Naive thymus-derived CD8-positive, alpha-beta T cell (primary cell): Measurements from ENCODE around the gene SIRPB2. TPM values are rescaled to one million over a fixed set of nuclear protein-coding genes. Genes with fewer than 3 reads are reported as not detected.
A peak's percentile ranks its signal among the peaks of the same experiment; 100 is the strongest.

Source experiments
- ATAC-seq, 2 donors: fragments of 150-1000 bp; cut with Tn5 transposase in 1 of 2; sonication (Bioruptor Pico), chemical (Tn5 transposase) in 1 of 2; 1 replicate in 1 of 2; 2 replicates in 1 of 2; pipeline ENCODE4 v1.10.0; 2021; ENCODE audit warnings: mild to moderate bottlenecking in 2 of 2, moderate library complexity in 2 of 2
- POLR2A ChIA-PET: fragments of 350-600 bp; sonication (Branson Sonifier 250); formaldehyde crosslinking; loops from one replicate; lab custom pipeline; 2021; ENCODE audit warnings: antibody characterized with exemption; lab: Charles Lee
- DNase-seq, 10 donors: peaks; one replicate each; pipeline versions ENCODE4 v3.0.0 to v3.0.0-alpha.2; 2020 to 2022
- H3K27ac Mint-ChIP-seq, 10 donors: one replicate each; pipeline ENCODE4 v1.8.0; 2020 to 2022; ENCODE audit warnings: mild to moderate bottlenecking in 10 of 10, mixed read lengths in 10 of 10, moderate library complexity in 4 of 10, inconsistent platforms in 1 of 10
- H3K27me3 Mint-ChIP-seq, 5 donors: one replicate each; pipeline ENCODE4 v1.8.0; 2021 to 2022; ENCODE audit warnings: mixed read lengths in 5 of 5
- H3K36me3 Mint-ChIP-seq, 3 donors: one replicate each; pipeline ENCODE4 v1.8.0; 2020 to 2022; ENCODE audit warnings: mixed read lengths in 3 of 3, mild to moderate bottlenecking in 2 of 3, inconsistent platforms in 1 of 3
- H3K4me1 Mint-ChIP-seq, 4 donors: one replicate each; pipeline ENCODE4 v1.8.0; 2021 to 2022; ENCODE audit warnings: mixed read lengths in 4 of 4
- H3K4me3 Mint-ChIP-seq, 10 donors: one replicate each; pipeline ENCODE4 v1.8.0; 2020 to 2022; ENCODE audit warnings: mild to moderate bottlenecking in 10 of 10, mixed read lengths in 10 of 10, moderate library complexity in 6 of 10, inconsistent platforms in 1 of 10
- H3K9me3 Mint-ChIP-seq, 9 donors: one replicate each; pipeline ENCODE4 v1.8.0; 2020 to 2022; ENCODE audit warnings: mixed read lengths in 9 of 9, mild to moderate bottlenecking in 3 of 9, inconsistent platforms in 1 of 9, moderate library complexity in 1 of 9
- polyA plus RNA-seq, 3 donors: library from polyadenylated mRNA; unstranded; fragments of 300-500 nt; fragmentation: Illumina TruSeq; gene quantifications; one replicate each; pipeline ENCODE4 v1.2.3, GENCODE V29; 2021
- total RNA-seq, 8 experiments: library from RNA in 2 of 8; stranded (reverse) in 2 of 8; gene quantifications; one replicate each; pipeline ENCODE4 v1.2.3 and lab custom pipeline; 2021 to 2026

The SIRPB2 gene
- total and polyA plus RNA-seq, 5 experiments from 2014 or later, result not detected

DNA sequence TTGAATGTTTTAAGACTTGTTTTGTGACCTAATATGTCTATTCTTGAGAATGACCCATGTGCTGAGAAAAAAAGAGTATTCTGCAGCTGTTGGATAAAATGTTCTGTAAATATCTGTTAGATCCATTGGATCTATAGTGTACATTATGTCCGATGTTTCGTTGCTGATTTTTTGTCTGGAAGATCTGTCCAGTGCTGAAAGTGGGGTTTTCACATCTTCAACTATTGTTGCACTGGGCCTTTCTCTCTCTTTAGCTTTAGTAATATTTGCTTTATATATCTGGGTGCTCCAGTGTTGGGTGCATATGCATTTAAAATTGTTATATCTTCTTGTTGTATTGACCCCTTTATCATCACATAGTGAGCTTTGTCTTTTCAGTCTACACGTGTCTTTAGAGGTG is 5.7 kb upstream of the SIRPB2 start:
- Mint-ChIP-seq H3K27ac (no peak overlapping the region), H3K4me3 (no peak overlapping the region), H3K4me1 (peaks cover 0 to 30% (median 9%) of the 10 kb centered on the region in 4 donors), H3K36me3 (peaks cover 0 to 6% (median 4%) of the 10 kb centered on the region in 3 donors), H3K9me3 (peaks cover 0 to 7% (median 0%) of the 10 kb centered on the region in 9 donors), H3K27me3 (peaks cover 17 to 56% (median 35%) of the 10 kb centered on the region in 5 donors)
- ATAC-seq (no peak), DNase-seq (no peak)
- POLR2A ChIA-PET, result no interaction called here

DNA sequence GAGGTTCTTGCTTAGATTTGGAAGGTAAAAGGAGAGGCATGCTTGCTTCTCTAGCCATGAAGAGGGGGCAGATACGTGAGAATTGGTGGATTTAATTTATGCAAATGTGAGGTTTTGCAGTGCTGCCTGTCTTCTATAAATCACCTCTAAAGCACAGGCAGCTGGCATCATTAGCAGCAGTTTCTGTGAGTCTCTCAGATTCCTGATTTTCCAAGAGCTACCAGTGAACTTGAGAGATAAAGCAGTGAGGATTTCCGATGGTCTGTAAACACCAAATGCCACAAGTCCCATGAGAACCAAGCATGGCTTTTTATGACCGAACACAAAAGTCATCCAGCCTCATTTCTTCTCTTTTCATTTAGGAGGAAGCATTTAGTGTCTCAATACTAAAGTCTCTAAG is 3.2 kb upstream of the SIRPB2 start:
- no peak overlapping the region for H3K4me3 Mint-ChIP-seq
- H3K9me3 Mint-ChIP-seq, result peaks cover 0 to 7% (median 0%) of the 10 kb centered on the region in 9 donors
- peaks cover 0 to 36% (median 13%) of the 10 kb centered on the region in 4 donors for H3K4me1 Mint-ChIP-seq
- no peak overlapping the region for H3K27ac Mint-ChIP-seq
- H3K36me3 Mint-ChIP-seq, result peaks cover 0 to 6% (median 4%) of the 10 kb centered on the region in 3 donors
- POLR2A ChIA-PET, result no interaction called here
- no peak for DNase-seq
- H3K27me3 Mint-ChIP-seq, result peaks cover 9 to 42% (median 19%) of the 10 kb centered on the region in 5 donors
- no peak for ATAC-seq

DNA sequence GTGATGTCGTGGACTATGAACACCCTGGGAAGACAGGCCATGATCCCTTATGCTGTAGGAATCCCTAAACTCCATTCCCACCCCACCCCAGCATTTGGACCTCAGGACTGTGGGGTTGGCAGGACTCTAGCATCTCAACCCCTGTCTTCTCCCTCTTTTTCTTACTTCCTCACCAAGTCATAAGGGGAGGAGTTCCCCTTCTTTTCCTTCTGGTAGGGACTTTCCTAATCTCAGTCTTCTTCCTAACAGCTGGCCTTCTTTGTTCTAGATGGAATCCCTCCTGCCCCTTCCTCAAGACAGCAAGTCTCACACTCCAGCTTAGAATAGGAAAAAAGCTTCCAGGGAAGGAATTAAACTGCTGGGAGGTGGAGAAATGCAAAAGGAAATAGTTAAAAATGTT is 2.3 kb upstream of the SIRPB2 start:
- Mint-ChIP-seq H3K4me1 (peaks cover 0 to 36% (median 13%) of the 10 kb centered on the region in 4 donors), H3K36me3 (peaks cover 0 to 6% (median 1%) of the 10 kb centered on the region in 3 donors), H3K4me3 (no peak overlapping the region), H3K27ac (no peak overlapping the region), H3K9me3 (peaks cover 0 to 7% (median 0%) of the 10 kb centered on the region in 9 donors), H3K27me3 (peaks cover 12 to 43% (median 19%) of the 10 kb centered on the region in 5 donors)
- POLR2A ChIA-PET, result no interaction called here
- ATAC-seq (no peak), DNase-seq (no peak)

DNA sequence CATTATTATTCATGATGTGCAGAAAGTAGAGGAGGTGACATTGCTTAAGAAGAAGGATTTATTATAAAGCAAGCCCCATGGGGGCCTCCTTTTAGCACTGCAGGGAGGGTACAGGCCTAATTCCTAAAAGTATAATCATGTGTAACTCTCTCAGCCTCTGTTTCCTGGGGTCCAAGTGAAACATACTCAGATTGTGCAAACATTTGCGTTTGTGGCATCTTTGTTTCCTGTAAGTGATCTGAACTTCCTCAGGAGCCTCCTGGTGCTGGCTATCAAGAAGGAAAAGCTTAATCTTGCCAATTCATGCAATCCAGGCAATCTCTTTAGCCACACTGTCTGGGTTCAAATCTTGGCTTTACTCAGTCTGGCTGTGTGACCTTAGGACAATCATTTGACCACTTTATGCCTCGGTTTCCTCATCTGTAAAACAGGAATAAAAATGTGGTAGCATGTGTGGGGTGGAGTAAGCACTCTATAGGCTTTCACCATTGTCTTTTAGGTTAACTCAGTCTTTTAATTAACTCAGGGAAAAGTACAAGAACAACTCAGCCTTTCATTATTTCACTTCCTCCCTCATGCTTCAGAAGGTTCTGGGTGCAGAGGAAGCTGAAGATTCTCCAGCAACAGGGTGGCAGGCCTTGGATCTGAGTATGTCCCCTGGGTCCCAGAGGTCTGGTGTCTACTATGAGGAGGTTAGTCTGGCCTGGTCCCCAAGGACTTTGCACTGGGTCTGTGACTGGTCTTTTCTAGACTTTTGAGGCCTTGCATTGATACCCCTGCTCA is 831 bp upstream of the SIRPB2 start:
- Mint-ChIP-seq H3K27ac (no peak overlapping the region), H3K4me1 (peaks cover 0 to 36% (median 13%) of the 10 kb centered on the region in 4 donors), H3K9me3 (peaks cover 0 to 2% (median 0%) of the 10 kb centered on the region in 9 donors), H3K36me3 (no peaks in the 10 kb centered on the region), H3K27me3 (peaks cover 6 to 39% (median 14%) of the 10 kb centered on the region in 5 donors), H3K4me3 (no peak overlapping the region)
- POLR2A ChIA-PET, result no interaction called here
- ATAC-seq (no peak), DNase-seq (no peak)

DNA sequence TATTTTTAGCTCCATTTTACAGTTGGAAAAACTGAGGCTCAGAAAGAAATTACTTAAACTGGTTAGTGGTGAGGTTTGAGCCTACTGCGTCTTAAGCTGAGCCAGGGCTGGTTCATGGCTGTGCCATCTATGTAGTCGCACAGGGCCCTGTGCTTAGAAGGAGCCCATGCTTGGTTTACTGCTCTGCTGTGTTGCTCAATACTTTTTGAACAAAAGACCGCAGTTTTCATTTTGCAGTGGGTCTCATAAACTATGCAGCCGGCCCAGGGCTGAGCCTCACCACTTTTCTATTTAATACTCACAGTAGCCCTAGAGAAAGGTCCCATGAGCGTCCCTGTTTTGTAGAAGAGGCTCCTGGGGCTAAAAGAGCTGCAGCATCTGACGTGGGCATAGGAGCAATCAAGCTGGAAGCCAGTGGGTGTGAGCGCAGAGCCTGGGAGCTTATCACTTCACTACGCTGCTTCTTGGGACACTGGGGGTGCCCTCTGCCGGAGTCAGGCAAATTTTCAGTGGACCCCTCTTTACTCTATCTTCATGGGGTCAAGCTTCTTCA is 501 bp downstream of the SIRPB2 start:
- H3K27ac Mint-ChIP-seq, result peak overlapping the region in 1 of 10 donors; percentile 24
- POLR2A ChIA-PET, result no interaction called here
- H3K36me3 Mint-ChIP-seq, result no peaks in the 10 kb centered on the region
- no peaks in the 10 kb centered on the region for H3K9me3 Mint-ChIP-seq
- peaks cover 7 to 29% (median 12%) of the 10 kb centered on the region in 5 donors for H3K27me3 Mint-ChIP-seq
- ATAC-seq (no peak), DNase-seq (no peak)
- peak overlapping the region in 1 of 10 donors; percentile 54 for H3K4me3 Mint-ChIP-seq
- H3K4me1 Mint-ChIP-seq, result peaks cover 0 to 36% (median 13%) of the 10 kb centered on the region in 4 donors

DNA sequence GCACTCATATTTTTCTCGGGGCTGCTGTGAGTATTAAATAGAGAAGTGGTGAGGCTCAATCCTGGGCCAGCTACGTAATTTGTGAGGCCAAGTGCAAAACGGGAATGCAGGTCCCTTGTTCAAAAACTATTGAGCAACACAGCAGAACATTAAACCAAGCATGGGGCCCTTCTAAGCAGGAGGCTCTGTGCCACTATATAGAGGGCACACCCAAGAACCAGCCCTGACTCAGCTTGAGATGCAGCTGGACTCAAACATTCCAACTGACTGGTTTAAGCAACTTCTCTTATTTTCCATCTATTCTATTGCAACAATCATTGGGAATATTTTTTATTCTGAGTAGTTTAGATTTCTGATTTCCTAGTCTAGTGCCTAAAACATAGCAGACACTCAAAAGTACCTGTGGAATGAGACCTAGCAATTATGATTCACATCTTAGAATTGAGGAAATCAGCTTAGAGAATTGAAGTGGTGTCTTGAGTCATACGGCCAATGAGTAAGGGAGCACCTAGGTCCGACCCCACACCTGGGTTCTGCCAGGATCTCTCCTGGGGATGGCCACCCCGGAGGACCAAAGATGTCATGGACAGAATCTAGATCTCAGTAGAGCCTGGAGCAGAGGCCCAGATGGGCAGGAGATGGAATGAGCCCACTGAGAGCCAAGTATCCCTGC is 1.3 kb downstream of the SIRPB2 start:
- peak overlapping the region in 1 of 10 donors; percentile 48 for H3K4me3 Mint-ChIP-seq
- ATAC-seq, result no peak
- H3K9me3 Mint-ChIP-seq, result no peaks in the 10 kb centered on the region

DNA sequence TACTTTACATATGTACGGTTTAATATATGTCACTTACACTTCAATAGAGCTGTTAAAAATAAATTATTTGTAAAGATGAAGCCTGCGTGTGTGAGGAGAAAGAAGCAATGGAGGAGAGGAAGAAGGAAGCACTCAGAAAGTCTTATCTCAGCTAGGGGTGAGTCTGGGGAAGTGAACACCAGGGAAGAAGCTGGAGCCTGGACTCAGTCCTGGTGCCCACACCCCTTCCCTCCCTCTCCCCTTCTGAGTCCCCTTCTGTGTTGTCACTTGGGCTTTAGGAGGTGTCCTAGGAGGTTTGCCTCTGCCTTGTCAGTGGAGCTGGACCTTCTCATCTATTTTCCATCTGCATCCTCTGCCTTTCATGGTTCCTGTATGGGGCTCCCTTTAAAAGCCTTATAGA is 1.9 kb downstream of the SIRPB2 start:
- H3K9me3 Mint-ChIP-seq, result no peaks in the 10 kb centered on the region
- H3K4me1 Mint-ChIP-seq, result peaks cover 0 to 26% (median 13%) of the 10 kb centered on the region in 4 donors
- POLR2A ChIA-PET, result no interaction called here
- no peak overlapping the region for H3K27ac Mint-ChIP-seq
- H3K4me3 Mint-ChIP-seq, result peak overlapping the region in 1 of 10 donors; percentile 48
- ATAC-seq (no peak), DNase-seq (no peak)
- peaks cover 7 to 34% (median 15%) of the 10 kb centered on the region in 5 donors for H3K27me3 Mint-ChIP-seq
- H3K36me3 Mint-ChIP-seq, result no peaks in the 10 kb centered on the region

More for the DNA sequence above, 1.3 kb downstream of the SIRPB2 start:
- H3K4me1 Mint-ChIP-seq, result peaks cover 0 to 32% (median 13%) of the 10 kb centered on the region in 4 donors
- peaks cover 10 to 29% (median 12%) of the 10 kb centered on the region in 5 donors for H3K27me3 Mint-ChIP-seq
- DNase-seq, result no peak
- H3K27ac Mint-ChIP-seq, result no peak overlapping the region
- no peaks in the 10 kb centered on the region for H3K36me3 Mint-ChIP-seq
- POLR2A ChIA-PET, result no interaction called here

DNA sequence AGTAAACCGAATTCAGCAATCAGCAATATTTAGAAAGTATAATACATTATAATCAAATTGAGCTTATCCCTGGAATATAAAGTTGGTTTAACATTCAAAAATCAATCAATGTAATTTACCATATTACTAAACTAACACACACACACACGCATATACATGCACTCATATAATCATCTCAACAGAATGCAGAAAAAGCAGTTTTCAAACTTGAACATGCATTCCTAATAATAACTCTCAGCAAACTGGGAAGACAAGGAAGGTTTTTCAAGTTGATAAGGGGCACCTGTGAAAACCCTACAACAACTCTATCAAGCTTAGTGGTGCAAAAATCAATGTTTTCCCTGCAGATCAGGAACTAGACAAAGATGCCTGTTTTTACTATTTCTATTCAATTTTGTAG is 4.7 kb downstream of the SIRPB2 start:
- peaks cover 0 to 4% (median 2%) of the 10 kb centered on the region in 4 donors for H3K4me1 Mint-ChIP-seq
- H3K36me3 Mint-ChIP-seq, result no peaks in the 10 kb centered on the region
- POLR2A ChIA-PET, result no interaction called here
- ATAC-seq, result no peak
- no peaks in the 10 kb centered on the region for H3K9me3 Mint-ChIP-seq
- no peak for DNase-seq
- peaks cover 20 to 53% (median 35%) of the 10 kb centered on the region in 5 donors for H3K27me3 Mint-ChIP-seq
- no peak overlapping the region for H3K27ac Mint-ChIP-seq
- no peak overlapping the region for H3K4me3 Mint-ChIP-seq

DNA sequence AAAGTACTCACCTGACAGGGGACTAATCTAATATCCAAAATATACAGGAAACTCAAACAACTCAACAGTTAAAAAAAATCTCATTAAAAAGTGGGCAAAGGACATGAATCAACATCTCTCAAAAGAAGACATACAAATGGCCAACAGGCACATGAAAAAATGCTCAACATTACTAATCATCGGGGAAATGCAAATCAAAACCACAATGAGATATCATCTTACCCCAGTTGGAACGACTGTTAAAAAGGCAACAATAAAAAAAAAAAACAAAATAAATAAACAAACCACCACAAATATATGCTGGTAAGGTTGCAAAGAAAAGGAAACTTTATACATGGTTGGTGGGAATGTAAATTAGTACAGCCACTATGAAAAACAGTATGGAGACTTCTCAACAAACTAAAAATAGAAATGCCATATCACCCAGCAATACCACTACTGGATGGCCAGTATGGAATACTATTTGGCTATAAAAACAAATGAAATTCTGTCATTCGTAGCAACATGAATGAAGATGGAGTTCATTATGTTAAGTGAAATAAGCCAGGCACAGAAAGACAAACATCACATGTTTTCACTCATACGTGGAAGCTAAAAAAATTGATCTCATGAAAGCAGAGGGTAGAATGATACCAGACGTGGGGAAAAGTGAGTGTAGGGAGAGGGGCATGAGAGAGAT is 6.6 kb downstream of the SIRPB2 start:
- DNase-seq (no peak), ATAC-seq (no peak)
- Mint-ChIP-seq H3K4me1 (no peaks in the 10 kb centered on the region), H3K27me3 (peaks cover 23 to 64% (median 35%) of the 10 kb centered on the region in 5 donors), H3K36me3 (no peaks in the 10 kb centered on the region), H3K4me3 (no peak overlapping the region), H3K9me3 (no peaks in the 10 kb centered on the region), H3K27ac (no peak overlapping the region)
- POLR2A ChIA-PET, result no interaction called here

DNA sequence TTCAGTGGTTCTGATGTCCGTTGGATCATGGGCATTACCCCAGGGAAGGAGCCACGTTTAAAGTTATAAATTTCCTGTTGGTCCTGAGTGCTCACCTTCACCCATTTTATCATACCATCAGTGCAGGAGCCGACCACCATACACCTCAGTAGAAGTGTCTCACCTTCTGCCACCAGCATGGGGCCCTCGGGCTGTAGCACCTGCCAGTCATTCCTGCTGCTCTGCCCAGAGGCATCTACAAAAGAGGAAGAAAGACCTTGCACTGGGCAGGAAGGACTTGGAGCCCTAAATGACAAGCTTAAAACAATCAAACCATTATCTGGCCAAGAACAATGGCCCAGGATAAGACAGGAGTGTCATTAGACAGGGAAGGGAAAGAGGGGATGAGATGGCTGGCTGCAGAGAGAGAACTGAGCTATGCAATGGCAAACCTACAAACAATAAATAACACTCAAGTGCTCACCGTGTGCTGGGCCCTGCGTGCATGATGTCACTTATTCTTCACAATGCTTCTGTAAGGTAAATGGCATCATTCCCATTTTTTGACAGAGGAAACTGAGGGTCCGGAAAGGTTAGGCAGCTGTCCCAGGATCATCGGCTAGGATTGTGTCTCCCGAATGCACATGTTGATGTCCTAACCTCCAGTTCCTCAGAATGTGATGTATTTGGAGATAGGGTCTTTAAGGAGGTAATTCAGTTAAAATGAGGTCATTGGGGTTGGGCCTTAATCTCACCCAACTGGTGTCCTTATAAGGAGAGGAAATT is 11.2 kb downstream of the SIRPB2 start:
- H3K9me3 Mint-ChIP-seq, result no peaks in the 10 kb centered on the region
- no peak overlapping the region for H3K4me3 Mint-ChIP-seq
- no peak for ATAC-seq
- POLR2A ChIA-PET, result no interaction called here
- H3K36me3 Mint-ChIP-seq, result no peaks in the 10 kb centered on the region
- H3K27ac Mint-ChIP-seq, result peak overlapping the region in 1 of 10 donors; percentile 72
- DNase-seq, result no peak
- H3K27me3 Mint-ChIP-seq, result peaks cover 23 to 61% (median 27%) of the 10 kb centered on the region in 5 donors
- H3K4me1 Mint-ChIP-seq, result no peaks in the 10 kb centered on the region

DNA sequence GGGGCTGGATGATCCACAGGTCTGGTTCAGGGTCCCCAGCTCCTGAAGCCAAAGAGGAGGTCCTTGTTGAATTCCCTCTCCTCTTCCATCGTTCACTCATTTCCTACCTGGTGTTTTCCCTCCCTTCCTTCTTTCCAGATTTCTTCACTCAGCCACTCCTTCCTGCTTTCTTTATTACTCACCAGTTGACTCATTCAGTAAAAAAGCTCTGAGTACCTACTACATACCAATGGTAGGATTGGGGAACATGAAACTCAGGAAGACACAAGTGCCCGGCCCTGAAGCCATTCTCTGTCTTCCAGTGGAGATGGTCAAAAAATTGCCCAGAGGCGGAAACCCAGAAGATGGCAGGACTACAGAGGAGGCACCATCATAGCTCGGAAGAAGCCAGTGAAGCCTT is 12.7 kb downstream of the SIRPB2 start:
- no peaks in the 10 kb centered on the region for H3K9me3 Mint-ChIP-seq
- no peaks in the 10 kb centered on the region for H3K4me1 Mint-ChIP-seq

More for the DNA sequence above, 12.7 kb downstream of the SIRPB2 start:
- Mint-ChIP-seq H3K36me3 (no peaks in the 10 kb centered on the region), H3K27me3 (peaks cover 12 to 48% (median 18%) of the 10 kb centered on the region in 5 donors), H3K4me3 (no peak overlapping the region), H3K27ac (no peak overlapping the region)
- POLR2A ChIA-PET, result no interaction called here
- DNase-seq (no peak), ATAC-seq (no peak)
